IPS DF 6.9 (cell line): ENCODE data around the gene SMAGP.
A peak's percentile ranks its signal among the peaks of the same experiment; 100 is the strongest.
"Not testable (repeated sequence)": the region's sequence is repeated elsewhere in the genome, so short reads cannot be mapped to it uniquely, and the experiment has no call there.

Experiments used
- DNase-seq: peaks from one replicate; pipeline ENCODE4 v3.0.0-alpha.2; 2013; ENCODE audit warnings: low read depth, low spot score
- H3K27ac ChIP-seq: one replicate; pipeline ENCODE4 v1.5.1; 2013; ENCODE audit warnings: low read length, control low read depth
- H3K27me3 ChIP-seq: 2 replicates; pipeline ENCODE4 v1.6.1; 2013; ENCODE audit warnings: mild to moderate bottlenecking, low read length; ENCODE audit not compliant: control insufficient read depth, insufficient read depth
- H3K36me3 ChIP-seq: 2 replicates; pipeline ENCODE4 v1.6.1; 2013; ENCODE audit warnings: low read length; ENCODE audit not compliant: control insufficient read depth, insufficient read depth
- H3K4me1 ChIP-seq: 2 replicates; pipeline ENCODE4 v1.6.1; 2013; ENCODE audit warnings: low read length; ENCODE audit not compliant: control insufficient read depth, insufficient read depth
- H3K4me3 ChIP-seq: 2 replicates; pipeline ENCODE4 v1.5.1; 2013; ENCODE audit warnings: mild to moderate bottlenecking, low read length
- H3K9me3 ChIP-seq: 2 replicates; pipeline ENCODE4 v1.6.1; 2013; ENCODE audit warnings: low read length, inconsistent platforms; ENCODE audit not compliant: control insufficient read depth, insufficient read depth
- WGBS: extraction: QIAGEN DNeasy Blood & Tissue Kit; methylation state at CpG from one replicate; pipeline ENCODE4 v1.1.7; 2013; ENCODE audit warnings: mixed read lengths, missing lambda C conversion rate; ENCODE audit not compliant: insufficient read length, insufficient coverage; 5-methylcytosine and 5-hydroxymethylcytosine counted together

Gene SMAGP

GRCh38 chr12:51225234-51225633, 45.0 kb downstream of the SMAGP start:
- no peak overlapping the region for H3K27ac ChIP-seq

GRCh38 chr12:51224625-51225024, 45.6 kb downstream of the SMAGP start:
- Histone ChIP-seq H3K27me3 (no peaks in the 10 kb centered on the region), H3K27ac (no peak overlapping the region), H3K4me1 (no peaks in the 10 kb centered on the region), H3K4me3 (no peak overlapping the region), H3K9me3 (no peaks in the 10 kb centered on the region), H3K36me3 (no peaks in the 10 kb centered on the region)
- no peak for DNase-seq
- WGBS, result no CpG with 5 or more reads among the region's 3 CpGs

More at GRCh38 chr12:51225234-51225633, 45.0 kb downstream of the SMAGP start:
- H3K4me3 ChIP-seq, result no peak overlapping the region
- H3K36me3 ChIP-seq, result no peaks in the 10 kb centered on the region
- no peak for DNase-seq
- no peaks in the 10 kb centered on the region for H3K27me3 ChIP-seq
- H3K9me3 ChIP-seq, result no peaks in the 10 kb centered on the region
- H3K4me1 ChIP-seq, result no peaks in the 10 kb centered on the region
- no CpG with 5 or more reads among the region's 4 CpGs for WGBS

- Histone ChIP-seq H3K27me3 (no peaks in the 10 kb centered on the region), H3K9me3 (no peaks in the 10 kb centered on the region), H3K36me3 (no peaks in the 10 kb centered on the region), H3K27ac (no peak overlapping the region), H3K4me1 (0 out of 2 replicates have a peak, but pooled peaks cover 3% of the 10 kb centered on the region), H3K4me3 (no peak overlapping the region)
- 100% methylated on average over 3 of the region's 7 CpGs for whole genome bisulfite sequencing
- no peak for DNase-seq
These were observed 47.8 kb downstream of the SMAGP start for GRCh38 chr12:51222461-51222860.

GRCh38 chr12:51219857-51220256, 50.4 kb downstream of the SMAGP start:
- DNase-seq, H3K4me3 ChIP-seq, H3K27ac ChIP-seq, H3K36me3 ChIP-seq, H3K4me1 ChIP-seq, H3K9me3 ChIP-seq, H3K27me3 ChIP-seq: not testable (repeated sequence)
- no CpG with 5 or more reads among the region's 12 CpGs for WGBS

GRCh38 chr12:51219322-51219721, 50.9 kb downstream of the SMAGP start:
- H3K4me1 ChIP-seq, result 0 out of 2 replicates have a peak, but pooled peaks cover 3% of the 10 kb centered on the region
- no CpG with 5 or more reads among the region's 5 CpGs for WGBS
- no peak overlapping the region for H3K4me3 ChIP-seq
- H3K9me3 ChIP-seq, result no peaks in the 10 kb centered on the region
- no peak for DNase-seq
- no peaks in the 10 kb centered on the region for H3K36me3 ChIP-seq
- no peak overlapping the region for H3K27ac ChIP-seq
- no peaks in the 10 kb centered on the region for H3K27me3 ChIP-seq

- Histone ChIP-seq H3K27me3 (no peaks in the 10 kb centered on the region), H3K27ac (no peak overlapping the region), H3K4me3 (peak overlapping the region; percentile 51; the same call in 1 of the 2 replicates), H3K4me1 (0 out of 2 replicates have a peak, but pooled peaks cover 3% of the 10 kb centered on the region), H3K36me3 (no peaks in the 10 kb centered on the region), H3K9me3 (no peaks in the 10 kb centered on the region)
- no CpG with 5 or more reads among the region's 10 CpGs for WGBS
- DNase-seq, result no peak
These were observed 51.5 kb downstream of the SMAGP start for GRCh38 chr12:51218607-51219161.

- WGBS, result no CpG with 5 or more reads among the region's 35 CpGs
- no peaks in the 10 kb centered on the region for H3K36me3 ChIP-seq
- no peaks in the 10 kb centered on the region for H3K9me3 ChIP-seq
- 0 out of 2 replicates have a peak, but pooled peaks cover 3% of the 10 kb centered on the region for H3K4me1 ChIP-seq
- H3K27me3 ChIP-seq, result no peaks in the 10 kb centered on the region
- no peak within 1 kb of the TSS for H3K27ac ChIP-seq
- H3K4me3 ChIP-seq, result peak within 1 kb of the TSS; percentile 61; the same call in 1 of the 2 replicates
- no peak for DNase-seq
These were observed 52.1 kb downstream of the SMAGP start, which contains the start of gene POU6F1 for GRCh38 chr12:51217968-51218606. POU6F1 (minus strand) TSS chr12:51218062; CDS start chr12:51206836, 11,226 bp downstream.

- H3K4me3 ChIP-seq, result peak overlapping the region; percentile 61; the same call in 1 of the 2 replicates
- no peak for DNase-seq
These were observed 52.9 kb downstream of the SMAGP start for GRCh38 chr12:51217133-51217967.

GRCh38 chr12:51216642-51217041, 53.6 kb downstream of the SMAGP start:
- WGBS, result no CpG with 5 or more reads among the region's 7 CpGs
- 0 out of 2 replicates have a peak, but pooled peaks cover 3% of the 10 kb centered on the region for H3K4me1 ChIP-seq
- H3K36me3 ChIP-seq, result no peaks in the 10 kb centered on the region
- DNase-seq, result no peak
- peak overlapping the region; percentile 61; the same call in 1 of the 2 replicates for H3K4me3 ChIP-seq
- H3K9me3 ChIP-seq, result no peaks in the 10 kb centered on the region
- no peaks in the 10 kb centered on the region for H3K27me3 ChIP-seq
- no peak overlapping the region for H3K27ac ChIP-seq

More at GRCh38 chr12:51217133-51217967, 52.9 kb downstream of the SMAGP start:
- no CpG with 5 or more reads among the region's 81 CpGs for WGBS
- H3K27me3 ChIP-seq, result no peaks in the 10 kb centered on the region
- no peaks in the 10 kb centered on the region for H3K9me3 ChIP-seq
- no peak overlapping the region for H3K27ac ChIP-seq
- H3K4me1 ChIP-seq, result 0 out of 2 replicates have a peak, but pooled peaks cover 3% of the 10 kb centered on the region
- H3K36me3 ChIP-seq, result no peaks in the 10 kb centered on the region

- H3K27ac ChIP-seq, result no peak overlapping the region
- H3K4me3 ChIP-seq, result no peak overlapping the region
- no peaks in the 10 kb centered on the region for H3K9me3 ChIP-seq
- H3K27me3 ChIP-seq, result no peaks in the 10 kb centered on the region
- 0 out of 2 replicates have a peak, but pooled peaks cover 3% of the 10 kb centered on the region for H3K4me1 ChIP-seq
- no CpG with 5 or more reads among the region's 5 CpGs for WGBS
- H3K36me3 ChIP-seq, result no peaks in the 10 kb centered on the region
- DNase-seq, result no peak
These were observed 55.3 kb downstream of the SMAGP start for GRCh38 chr12:51214895-51215294.
